K562 (cell line): ENCODE measurements around the gene LZTS3. TPM values are rescaled to one million over a fixed set of nuclear protein-coding genes. Genes with fewer than 3 reads are reported as not detected.

Source experiments
- AFF4 ChIP-seq: sonication (generic); formaldehyde crosslinking; IDR thresholded peaks from 2 replicates; pipeline ENCODE4 v1.8.0; 2023; ENCODE audit warnings: mild to moderate bottlenecking, missing genetic modification reagents
- CUX1 ChIP-seq: fragments of 200-800 bp; sonication (Bioruptor generic); IDR thresholded peaks from 2 replicates; pipeline ENCODE4 v1.6.1; 2016; ENCODE audit warnings: missing genetic modification characterization, missing compliant biosample characterization
- E2F6 ChIP-seq, 2 experiments: IDR thresholded peaks; 2 replicates each; pipeline ENCODE4 v1.6.1; 2011; ENCODE audit warnings: borderline replicate concordance in 1 of 2, control low read depth in 1 of 2, low read depth in 1 of 2, low read length in 1 of 2, mild to moderate bottlenecking in 1 of 2, mixed read lengths in 1 of 2, moderate library complexity in 1 of 2; ENCODE audit not compliant: insufficient read depth in 1 of 2, insufficient read length in 1 of 2, poor library complexity in 1 of 2, severe bottlenecking in 1 of 2; ENCODE audit errors: extremely low read depth in 1 of 2
- JUN ChIP-seq, 2 experiments: sonication (generic) in 1 of 2; formaldehyde crosslinking in 1 of 2; IDR thresholded peaks; 2 replicates each; pipeline versions ENCODE4 v1.6.1 to v1.8.0; 2012 to 2022; ENCODE audit warnings: borderline replicate concordance in 2 of 2, mild to moderate bottlenecking in 2 of 2, improper control_type of control experiment in 1 of 2, low read depth in 1 of 2, low read length in 1 of 2, missing genetic modification reagents in 1 of 2
- KAT2B ChIP-seq: IDR thresholded peaks from one replicate; pipeline ENCODE4 v1.6.1; 2012; ENCODE audit warnings: low read depth, mild to moderate bottlenecking, control low read depth, inconsistent platforms, low read length, moderate library complexity
- KDM5B ChIP-seq: fragments of 200-600 bp; sonication (generic); IDR thresholded peaks from 2 replicates; pipeline ENCODE4 v1.6.1; 2012; ENCODE audit warnings: low read depth, mild to moderate bottlenecking, moderate library complexity, low read length, control low read depth, inconsistent platforms; ENCODE audit not compliant: insufficient replicate concordance
- KLF13 ChIP-seq: fragments of 450-650 bp; IDR thresholded peaks from 2 replicates; pipeline ENCODE4 v1.6.1; 2016; ENCODE audit warnings: missing genetic modification characterization, low read depth, mild to moderate bottlenecking, missing compliant biosample characterization, moderate library complexity, borderline replicate concordance
- TCFL5 ChIP-seq: fragments of 250-450 bp; sonication (Bioruptor Pico); conservative IDR thresholded peaks from 2 replicates; pipeline ENCODE4 v1.6.1; 2021; ENCODE audit warnings: mild to moderate bottlenecking, moderate library complexity, matching md5 sums
- TGIF2 ChIP-seq: sonication (generic); formaldehyde crosslinking; IDR thresholded peaks from 2 replicates; pipeline ENCODE4 v1.8.1; 2022; ENCODE audit warnings: mild to moderate bottlenecking, missing genetic modification reagents, moderate library complexity
- ZFX ChIP-seq: sonication (generic); formaldehyde crosslinking; IDR thresholded peaks from 2 replicates; pipeline ENCODE4 v1.8.0; 2022; ENCODE audit warnings: mild to moderate bottlenecking, missing genetic modification reagents, moderate library complexity
- ZNF175 ChIP-seq: fragments of 200-800 bp; sonication (Bioruptor generic); IDR thresholded peaks from 2 replicates; pipeline ENCODE4 v1.6.1; 2016; ENCODE audit warnings: low read depth, mild to moderate bottlenecking, missing genetic modification characterization, missing compliant biosample characterization
- ZNF395 ChIP-seq: fragments of 200-800 bp; sonication (Bioruptor generic); IDR thresholded peaks from 2 replicates; pipeline ENCODE4 v1.6.1; 2017; ENCODE audit warnings: missing genetic modification characterization, missing compliant biosample characterization
- polyA plus RNA-seq, 8 experiments: library from polyadenylated mRNA; depleted of rRNA in 4 of 8; stranded (reverse) in 5 of 8; unstranded in 3 of 8; fragments of >200 nt; fragmentation: Nextera tagmentation in 2 of 8; fragmentation: Illumina TruSeq in 1 of 8; extraction: Ambion mirVana in 2 of 8; extraction: Trizol in 1 of 8; gene quantifications; 2 replicates each; pipeline versions ENCODE4 v1.2.1 to v1.2.3, GENCODE V29; 2011 to 2014; ENCODE audit warnings: inconsistent platforms in 1 of 8, missing spikeins in 1 of 8
- total RNA-seq, 7 experiments: library from RNA; depleted of rRNA in 6 of 7; stranded (reverse); fragments of >200 nt in 6 of 7; fragmentation: Illumina TruSeq in 2 of 7; extraction: Trizol in 2 of 7; gene quantifications; 2 replicates each; pipeline versions ENCODE4 v1.2.1 to v1.2.3, GENCODE V29; 2011 to 2021; ENCODE audit warnings: low replicate concordance in 1 of 7

The LZTS3 gene
- total and polyA plus RNA-seq, 9 of the 15 experiments (the other 6 are each of a cell fraction or from before 2014, with no cell fraction given) = 0.07 to 2.9 (median 2.0) TPM

- no peak for TF ChIP-seq CUX1 (CRISPR knock-in tag)
- TF ChIP-seq TGIF2 (CRISPR knock-in tag) = 0 out of 2 replicates have a peak, but pooled peaks have one; percentile 29
- TF ChIP-seq KLF13 (tag) = peak; percentile 63; the same call in 1 of the 2 replicates
- TF ChIP-seq ZFX (CRISPR knock-in tag) = peak; percentile 57; the same call in 1 of the 2 replicates
- peak; percentile 91; the same call in 1 of the 2 replicates for TF ChIP-seq AFF4 (CRISPR knock-in tag)
- TF ChIP-seq KDM5B = peak; percentile 38
- TF ChIP-seq E2F6 (IDR thresholded peaks at IDR 0.05; ENCODE audit: borderline replicate concordance in 1 of 2, extremely low read depth in 1 of 2, insufficient read depth in 1 of 2, insufficient read length in 1 of 2, low read depth in 1 of 2, low read length in 1 of 2, poor library complexity in 1 of 2, severe bottlenecking in 1 of 2) = peak in 1 of 2 experiments; percentile 25
- no peak for TF ChIP-seq TCFL5
- no peak for TF ChIP-seq ZNF175 (CRISPR knock-in tag)
- peak; percentile 32; the same call in 1 of the 2 replicates for TF ChIP-seq ZNF395 (CRISPR knock-in tag)
- TF ChIP-seq KAT2B = no peak
- peak; percentile 60; the same call in 1 of the 2 replicates for TF ChIP-seq JUN (IDR thresholded peaks at IDR 0.05; ENCODE audit: borderline replicate concordance, low read depth, low read length)
- peak; percentile 93; the same call in 1 of the 2 replicates for TF ChIP-seq JUN (CRISPR knock-in tag; IDR thresholded peaks at IDR 0.05; ENCODE audit: borderline replicate concordance)
Observed at GRCh38 chr20:3172933-3173609, at the start of gene LZTS3 (continued).
